Endothelial cell of umbilical vein (primary cell): Measurements from ENCODE around the gene RGS8. TPM values are rescaled to one million over a fixed set of nuclear protein-coding genes. Genes with fewer than 3 reads are reported as not detected.

Experiments
- BruUV-seq: library from RNA; stranded (reverse); fragments of 400-500 nt; replicated peaks from 2 replicates; lab custom pipeline; 2021; lab: Mats Ljungman, UMichigan
- CTCF ChIA-PET: fragments of 300-600, 350-600 bp; sonication (Branson Sonifier 250); formaldehyde crosslinking; loops from one replicate; lab custom pipeline; 2021; ENCODE audit warnings: antibody characterized with exemption, inconsistent platforms; lab: Charles Lee
- POLR2A ChIA-PET: fragments of 300-600, 350-600 bp; sonication (Branson Sonifier 250); formaldehyde crosslinking; loops from one replicate; lab custom pipeline; 2021; ENCODE audit warnings: antibody characterized with exemption, inconsistent platforms; lab: Charles Lee
- DNase-seq: peaks from one replicate; pipeline ENCODE4 v3.0.0-alpha.2; 2011; ENCODE audit warnings: low read depth, low spot score
- FAIRE-seq: peaks from 2 replicates; lab custom pipeline; 2011; peaks lifted over from hg19 to GRCh38; lab: Jason Lieb, UNC
- H2AFZ ChIP-seq: 2 replicates; pipeline ENCODE4 v1.6.0; 2012; ENCODE audit warnings: low read depth, low read length, control low read depth, inconsistent platforms
- H3K27ac ChIP-seq: 2 replicates; pipeline ENCODE4 v1.5.1; 2011; ENCODE audit warnings: low read depth, mild to moderate bottlenecking, control low read depth, low read length, moderate library complexity; ENCODE audit not compliant: insufficient read depth
- H3K27me3 ChIP-seq, 2 experiments: 2 replicates each; pipeline versions ENCODE4 v1.6.0 to v1.6.1; 2011; ENCODE audit warnings: low read length in 2 of 2, mixed read lengths in 1 of 2; ENCODE audit not compliant: control insufficient read depth in 2 of 2, insufficient read depth in 2 of 2
- H3K36me3 ChIP-seq, 2 experiments: 2 replicates in 1 of 2; 3 replicates in 1 of 2; pipeline ENCODE4 v1.5.1; 2011; ENCODE audit warnings: low read length in 2 of 2, mild to moderate bottlenecking in 1 of 2, moderate library complexity in 1 of 2; ENCODE audit not compliant: control insufficient read depth in 2 of 2, insufficient read depth in 2 of 2; ENCODE audit errors: extremely low read depth in 1 of 2
- H3K4me1 ChIP-seq: 3 replicates; pipeline ENCODE4 v1.5.1; 2011; ENCODE audit warnings: mild to moderate bottlenecking, low read length; ENCODE audit not compliant: control insufficient read depth, insufficient read depth; ENCODE audit errors: extremely low read depth
- H3K4me2 ChIP-seq: 2 replicates; pipeline ENCODE4 v1.6.1; 2011; ENCODE audit warnings: low read length, control low read depth, mixed read lengths; ENCODE audit not compliant: insufficient read depth
- H3K4me3 ChIP-seq, 3 experiments: fragments of 200-600 bp in 1 of 3; sonication (generic), shearing (Covaris generic) in 1 of 3; replicated peaks in 1 of 3; 2 replicates each; pipeline ENCODE4 v1.5.1; 2011 to 2016; ENCODE audit warnings: control low read depth in 3 of 3, low read length in 3 of 3, mild to moderate bottlenecking in 2 of 3, inconsistent platforms in 1 of 3, low read depth in 1 of 3, moderate library complexity in 1 of 3; ENCODE audit not compliant: insufficient read depth in 1 of 3
- H3K79me2 ChIP-seq: 2 replicates; pipeline ENCODE4 v1.6.0; 2012; ENCODE audit warnings: low read length, inconsistent platforms; ENCODE audit not compliant: control insufficient read depth, insufficient read depth
- H3K9ac ChIP-seq: replicated peaks from 2 replicates; pipeline ENCODE3; 2011; ENCODE audit warnings: low read length, control low read depth; ENCODE audit not compliant: insufficient read depth; ENCODE audit errors: extremely low read depth
- H3K9me1 ChIP-seq: replicated peaks from 3 replicates; pipeline ENCODE4 v1.6.0; 2011; ENCODE audit warnings: mild to moderate bottlenecking, low read length; ENCODE audit not compliant: control insufficient read depth, insufficient read depth; ENCODE audit errors: extremely low read depth
- H3K9me3 ChIP-seq: replicated peaks from 2 replicates; pipeline ENCODE4 v1.5.1; 2012; ENCODE audit warnings: low read length, inconsistent platforms; ENCODE audit not compliant: control insufficient read depth, insufficient read depth
- H4K20me1 ChIP-seq: replicated peaks from 2 replicates; pipeline ENCODE3; 2011; ENCODE audit warnings: mild to moderate bottlenecking, low read length; ENCODE audit not compliant: control insufficient read depth, insufficient read depth; ENCODE audit errors: extremely low read depth
- CTCF ChIP-seq, 2 donors: IDR thresholded peaks; 1 replicate in 1 of 2; 2 replicates in 1 of 2; pipeline ENCODE4 v1.5.1; 2011; ENCODE audit warnings: low read length in 2 of 2, mild to moderate bottlenecking in 2 of 2, moderate library complexity in 2 of 2, control low read depth in 1 of 2, inconsistent platforms in 1 of 2, low read depth in 1 of 2; ENCODE audit not compliant: insufficient read depth in 1 of 2; ENCODE audit errors: extremely low read depth in 1 of 2
- EZH2 ChIP-seq: IDR thresholded peaks from 2 replicates; pipeline ENCODE4 v1.6.1; 2012; ENCODE audit warnings: borderline replicate concordance, low read depth, mild to moderate bottlenecking, moderate library complexity, low read length, inconsistent platforms; ENCODE audit not compliant: severe bottlenecking
- FOS ChIP-seq: IDR thresholded peaks from 2 replicates; pipeline ENCODE4 v1.6.1; 2011; ENCODE audit warnings: mild to moderate bottlenecking, low read length, moderate library complexity, borderline replicate concordance; ENCODE audit not compliant: insufficient read depth
- GATA2 ChIP-seq: IDR thresholded peaks from 2 replicates; pipeline ENCODE4 v1.7.0; 2011; ENCODE audit warnings: low read depth, mild to moderate bottlenecking, moderate library complexity, mixed read lengths, low read length; ENCODE audit not compliant: insufficient read length, insufficient read depth
- JUN ChIP-seq: IDR thresholded peaks from 2 replicates; pipeline ENCODE4 v1.6.1; 2011; ENCODE audit warnings: borderline replicate concordance, low read depth; ENCODE audit not compliant: insufficient read length, insufficient read depth
- MAX ChIP-seq: IDR thresholded peaks from 2 replicates; pipeline ENCODE4 v1.6.1; 2011; ENCODE audit not compliant: insufficient read depth, insufficient read length
- MYC ChIP-seq: IDR thresholded peaks from one replicate; pipeline ENCODE4 v1.6.1; 2011; ENCODE audit warnings: mild to moderate bottlenecking, low read depth, low read length
- POLR2A ChIP-seq: IDR thresholded peaks from 2 replicates; pipeline ENCODE4 v1.6.1; 2012; ENCODE audit warnings: low read depth, mild to moderate bottlenecking, control low read depth, low read length
- POLR2AphosphoS5 ChIP-seq: IDR thresholded peaks from 2 replicates; pipeline ENCODE4 v1.6.1; 2012; ENCODE audit warnings: low read depth, mild to moderate bottlenecking, control low read depth, low read length, moderate library complexity; ENCODE audit not compliant: insufficient read depth
- dilution Hi-C: fragments of 300-500 bp; cut with MboI; formaldehyde crosslinking; loops from one replicate; pipeline ENCODE4 v1.15.0; 2019; ENCODE audit warnings: low sequenced_read_pairs; ENCODE audit not compliant: extremely low pct_ligation_motif_present
- intact Hi-C: fragments of 100-400 bp; cut with micrococcal nuclease; formaldehyde crosslinking; loops from one replicate; pipeline ENCODE4 v1.10.0; 2022
- polyA plus RNA-seq, 4 experiments: library from polyadenylated mRNA; depleted of rRNA in 3 of 4; stranded (reverse) in 3 of 4; unstranded in 1 of 4; fragments of >200 nt; gene quantifications; 2 replicates each; pipeline versions ENCODE4 v1.2.1 to v1.2.3, GENCODE V29; 2011 to 2012; ENCODE audit warnings: missing spikeins in 1 of 4
- total RNA-seq: library from RNA; stranded (reverse); gene quantifications from 2 replicates; pipeline ENCODE4 v1.2.3, GENCODE V29; 2021

RGS8 gene
- total and polyA plus RNA-seq, 2 donors (not counting 3 experiments of a cell fraction or from before 2014, with no cell fraction given): not detected

GRCh38 chr1:182724215-182724614 lies 39.8 kb upstream of the RGS8 start:
- Histone ChIP-seq H3K4me2 (no peak overlapping the region), H3K9ac (no peak overlapping the region), H3K79me2 (no peaks in the 10 kb centered on the region), H3K4me1 (no peaks in the 10 kb centered on the region), H3K27ac (no peak overlapping the region), H4K20me1 (no peaks in the 10 kb centered on the region), H3K27me3 (peaks cover 0 to 1% of the 10 kb centered on the region in 2 experiments), H3K4me3 (no peak overlapping the region), H3K9me1 (no peaks in the 10 kb centered on the region), H3K36me3 (no peaks in the 10 kb centered on the region), H3K9me3 (no peaks in the 10 kb centered on the region), H2AFZ (no peak overlapping the region)
- no TSS peak for BruUV-seq
- ChIA-PET POLR2A (no interaction called here), CTCF (interaction anchor here (2.3 kb wide), 1 partner anchor 129 kb away, joined by 8 read pairs; no protein-coding TSS in a partner anchor)
- dilution Hi-C loops: no loop called here
- intact Hi-C loops: no loop called here
- DNase-seq (no peak), FAIRE-seq (no peak)
- no peak for TF ChIP-seq POLR2A
- TF ChIP-seq GATA2: no peak
- TF ChIP-seq POLR2AphosphoS5: no peak
- no peak for TF ChIP-seq EZH2
- TF ChIP-seq JUN: no peak
- no peak for TF ChIP-seq MYC
- TF ChIP-seq FOS: no peak

GRCh38 chr1:182723200-182723599 lies 38.8 kb upstream of the RGS8 start:
- TF ChIP-seq FOS: no peak
- TF ChIP-seq POLR2A: no peak
- TF ChIP-seq EZH2: no peak
- no peak for TF ChIP-seq MYC
- TF ChIP-seq MAX: no peak
- no peak for TF ChIP-seq GATA2
- no peak for TF ChIP-seq POLR2AphosphoS5
- no peak for TF ChIP-seq JUN
- no peak for TF ChIP-seq CTCF (IDR thresholded peaks at IDR 0.05; ENCODE audit: extremely low read depth in 1 of 2, insufficient read depth in 1 of 2, low read depth in 1 of 2, low read length in 2 of 2)
- dilution Hi-C loops (no loop called here), intact Hi-C loops (no loop called here)
- Histone ChIP-seq H3K27ac (no peak overlapping the region), H3K79me2 (no peaks in the 10 kb centered on the region), H3K9ac (no peak overlapping the region), H3K4me2 (no peak overlapping the region), H3K4me1 (no peaks in the 10 kb centered on the region), H2AFZ (no peak overlapping the region), H3K9me3 (no peaks in the 10 kb centered on the region), H3K36me3 (no peaks in the 10 kb centered on the region), H4K20me1 (no peaks in the 10 kb centered on the region), H3K27me3 (peaks cover 0 to 1% of the 10 kb centered on the region in 2 experiments), H3K4me3 (no peak overlapping the region), H3K9me1 (no peaks in the 10 kb centered on the region)
- FAIRE-seq (no peak), DNase-seq (no peak)
- ChIA-PET POLR2A (no interaction called here), CTCF (interaction anchor here (1.1 to 2.3 kb wide), 2 partner anchors 123 to 128 kb away, joined by 5 to 8 read pairs; no protein-coding TSS in a partner anchor)
- no TSS peak for BruUV-seq
